ENCODE data around the gene PHF21A.
"Not testable (repeated sequence)": the region's sequence is repeated elsewhere in the genome, so short reads cannot be mapped to it uniquely, and the experiment has no call there.

The PHF21A gene

GRCh38 chr11:45900916-45901617, 220.2 kb downstream of the PHF21A start:
- no peak for DNase-seq

- DNase-seq, result not testable (repeated sequence)
Observed at GRCh38 chr11:45900175-45900800, 221.0 kb downstream of the PHF21A start.

- peak in 4 of 5 experiments; percentile 41 to 58 (median 52) for DNase-seq
Observed at GRCh38 chr11:45899448-45900174, 221.6 kb downstream of the PHF21A start.

GRCh38 chr11:45899086-45899447, 222.2 kb downstream of the PHF21A start:
- DNase-seq, result no peak

GRCh38 chr11:45897556-45897955, 223.7 kb downstream of the PHF21A start:
- DNase-seq, result no peak

GRCh38 chr11:45896422-45896984, 224.8 kb downstream of the PHF21A start:
- DNase-seq, result no peak

GRCh38 chr11:45895553-45896259, 225.5 kb downstream of the PHF21A start:
- DNase-seq, result no peak

- DNase-seq, result no peak
Observed at GRCh38 chr11:45894555-45895247, 226.6 kb downstream of the PHF21A start.

GRCh38 chr11:45892856-45893255, 228.4 kb downstream of the PHF21A start:
- no peak for DNase-seq

GRCh38 chr11:45890886-45891550, 230.2 kb downstream of the PHF21A start:
- no peak for DNase-seq

GRCh38 chr11:45889966-45890365, 231.3 kb downstream of the PHF21A start:
- no peak for DNase-seq

GRCh38 chr11:45889555-45889954, 231.7 kb downstream of the PHF21A start:
- no peak for DNase-seq

- DNase-seq, result no peak
Observed at GRCh38 chr11:45887587-45887986, 233.7 kb downstream of the PHF21A start.

- no peak for DNase-seq
Observed at GRCh38 chr11:45886816-45887520, 234.3 kb downstream of the PHF21A start.

GRCh38 chr11:45885921-45886721, 235.1 kb downstream of the PHF21A start:
- DNase-seq, result no peak

GRCh38 chr11:45885274-45885920, 235.9 kb downstream of the PHF21A start, which contains the start of gene MAPK8IP1:
TSS of gene MAPK8IP1 (plus strand) at chr11:45885651. CDS start at chr11:45885821, 170 bp downstream.
- peak; percentile 30 to 58 (median 33) for DNase-seq

- no peak for DNase-seq
Observed at GRCh38 chr11:45884596-45885185, 236.6 kb downstream of the PHF21A start.

Data from T-helper 2 cell (primary cell).